GM04504 (cell line): ENCODE data around the gene C1D.
"Not testable (repeated sequence)": the region's sequence is repeated elsewhere in the genome, so short reads cannot be mapped to it uniquely, and the experiment has no call there.

Experiments used
- DNase-seq: peaks from one replicate; pipeline ENCODE4 v3.0.0-alpha.2; 2012; ENCODE audit warnings: low read depth

C1D gene

GRCh38 chr2:68062680-68063387, at the start of gene C1D:
C1D (minus strand) TSS chr2:68063004; CDS start chr2:68047310, 15,694 bp downstream.
- peak; percentile 81 for DNase-seq

GRCh38 chr2:68110102-68110501, 47.3 kb upstream of the C1D start:
- no peak for DNase-seq

- no peak for DNase-seq
Observed at GRCh38 chr2:68108120-68108519, 45.3 kb upstream of the C1D start.

- no peak for DNase-seq
Observed at GRCh38 chr2:68107475-68107874, 44.7 kb upstream of the C1D start.

GRCh38 chr2:68104111-68104835, 41.5 kb upstream of the C1D start:
- DNase-seq = no peak

GRCh38 chr2:68103709-68104055, 40.9 kb upstream of the C1D start:
- DNase-seq = no peak

- no peak for DNase-seq
Observed at GRCh38 chr2:68103030-68103708, 40.4 kb upstream of the C1D start.

GRCh38 chr2:68100189-68100588, 37.4 kb upstream of the C1D start:
- no peak for DNase-seq

GRCh38 chr2:68099260-68099659, 36.5 kb upstream of the C1D start:
- DNase-seq = no peak

GRCh38 chr2:68098291-68098797, 35.5 kb upstream of the C1D start:
- DNase-seq = no peak

GRCh38 chr2:68094111-68094510, 31.3 kb upstream of the C1D start:
- DNase-seq = no peak

- no peak for DNase-seq
Observed at GRCh38 chr2:68093634-68094033, 30.8 kb upstream of the C1D start.

GRCh38 chr2:68091439-68092034, 28.7 kb upstream of the C1D start:
- no peak for DNase-seq

GRCh38 chr2:68089961-68090360, 27.2 kb upstream of the C1D start:
- no peak for DNase-seq

GRCh38 chr2:68088940-68089339, 26.1 kb upstream of the C1D start:
- no peak for DNase-seq

- DNase-seq = no peak
Observed at GRCh38 chr2:68086166-68086565, 23.4 kb upstream of the C1D start.

- DNase-seq = no peak
Observed at GRCh38 chr2:68083346-68083745, 20.5 kb upstream of the C1D start.

GRCh38 chr2:68074050-68074449, 11.2 kb upstream of the C1D start:
- no peak for DNase-seq

GRCh38 chr2:68063797-68064646, 1.2 kb upstream of the C1D start:
- not testable (repeated sequence) for DNase-seq

- DNase-seq = no peak
Observed at GRCh38 chr2:68060652-68061051, 2.2 kb downstream of the C1D start.

GRCh38 chr2:68059784-68060525, 2.8 kb downstream of the C1D start:
- DNase-seq = peak; percentile 50
